ENCODE data around the gene RERE.

DNA sequence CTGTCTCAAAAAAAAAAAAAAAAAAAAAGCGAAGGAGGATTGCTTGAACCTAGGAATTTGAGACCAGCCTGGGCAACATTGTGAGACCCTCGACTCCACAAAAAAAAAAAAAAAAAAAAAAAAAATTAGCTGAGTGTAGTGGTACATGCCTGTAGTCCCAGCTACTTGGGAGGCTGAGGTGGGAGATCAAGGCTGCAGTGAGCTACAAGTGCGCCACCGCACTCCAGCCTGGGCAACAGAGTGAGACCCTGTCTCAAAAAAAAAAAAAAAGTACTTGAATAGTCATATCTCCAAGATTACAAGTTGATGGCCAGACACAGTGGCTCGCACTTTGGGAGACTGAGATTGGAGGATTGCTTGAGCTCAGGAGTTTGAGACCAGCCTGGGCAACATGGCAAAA is 33.6 kb upstream of the RERE start:
- TF ChIP-seq, protein P1, sequence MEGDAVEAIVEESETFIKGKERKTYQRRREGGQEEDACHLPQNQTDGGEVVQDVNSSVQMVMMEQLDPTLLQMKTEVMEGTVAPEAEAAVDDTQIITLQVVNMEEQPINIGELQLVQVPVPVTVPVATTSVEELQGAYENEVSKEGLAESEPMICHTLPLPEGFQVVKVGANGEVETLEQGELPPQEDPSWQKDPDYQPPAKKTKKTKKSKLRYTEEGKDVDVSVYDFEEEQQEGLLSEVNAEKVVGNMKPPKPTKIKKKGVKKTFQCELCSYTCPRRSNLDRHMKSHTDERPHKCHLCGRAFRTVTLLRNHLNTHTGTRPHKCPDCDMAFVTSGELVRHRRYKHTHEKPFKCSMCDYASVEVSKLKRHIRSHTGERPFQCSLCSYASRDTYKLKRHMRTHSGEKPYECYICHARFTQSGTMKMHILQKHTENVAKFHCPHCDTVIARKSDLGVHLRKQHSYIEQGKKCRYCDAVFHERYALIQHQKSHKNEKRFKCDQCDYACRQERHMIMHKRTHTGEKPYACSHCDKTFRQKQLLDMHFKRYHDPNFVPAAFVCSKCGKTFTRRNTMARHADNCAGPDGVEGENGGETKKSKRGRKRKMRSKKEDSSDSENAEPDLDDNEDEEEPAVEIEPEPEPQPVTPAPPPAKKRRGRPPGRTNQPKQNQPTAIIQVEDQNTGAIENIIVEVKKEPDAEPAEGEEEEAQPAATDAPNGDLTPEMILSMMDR (conservative IDR thresholded peaks at IDR 0.05), result no peak
- TF ChIP-seq EZH2 (IDR thresholded peaks at IDR 0.05; ENCODE audit: low read depth), result no peak

Measured in PC-9 (cell line).